GM12874 (cell line): Measurements from ENCODE around the gene GPR162.

Experiments
- CTCF ChIP-seq: IDR thresholded peaks from 2 replicates; pipeline ENCODE4 v1.5.1; 2011; ENCODE audit warnings: low read depth, mild to moderate bottlenecking, control low read depth, low read length, moderate library complexity; ENCODE audit not compliant: insufficient read depth

Gene GPR162

GRCh38 chr12:6777386-6777785, 44.2 kb upstream of the GPR162 start:
- no peak for TF ChIP-seq CTCF

- TF ChIP-seq CTCF: no peak
Measured at GRCh38 chr12:6778217-6778573, 43.4 kb upstream of the GPR162 start.

- TF ChIP-seq CTCF: peak; percentile 91
Measured at GRCh38 chr12:6778574-6779550, 42.8 kb upstream of the GPR162 start.

GRCh38 chr12:6779708-6780432, 41.8 kb upstream of the GPR162 start:
- no peak for TF ChIP-seq CTCF

GRCh38 chr12:6780573-6780972, 41.0 kb upstream of the GPR162 start:
- no peak for TF ChIP-seq CTCF

- no peak for TF ChIP-seq CTCF
Measured at GRCh38 chr12:6782119-6782518, 39.5 kb upstream of the GPR162 start.

- TF ChIP-seq CTCF: no peak
Measured at GRCh38 chr12:6782850-6783566, 38.6 kb upstream of the GPR162 start.
